GM12891 (cell line): ENCODE measurements around the gene LIPC.

Experiments
- POLR2A ChIP-seq: IDR thresholded peaks from 2 replicates; pipeline ENCODE4 v1.6.1; 2011; ENCODE audit warnings: low read depth, low read length, control low read depth
- TAF1 ChIP-seq: IDR thresholded peaks from 2 replicates; pipeline ENCODE4 v1.6.1; 2011; ENCODE audit warnings: low read depth, low read length, control low read depth

- no peak for TF ChIP-seq POLR2A
- TF ChIP-seq TAF1 = no peak
Observed at GRCh38 chr15:58520464-58520863, 88.7 kb downstream of the LIPC start.
